IMR-90 (cell line): Measurements from ENCODE around the gene TMEM54. TPM values are rescaled to one million over a fixed set of nuclear protein-coding genes. Genes with fewer than 3 reads are reported as not detected.

Experiments
- ATAC-seq: fragments of 200-7000 bp; cut with Tn5 transposase; 2 replicates; pipeline ENCODE4 v1.9.1; 2020; ENCODE audit warnings: low read depth, mild to moderate bottlenecking, moderate library complexity
- BruUV-seq: library from RNA; stranded (reverse); fragments of 400-500 nt; replicated peaks from 2 replicates; lab custom pipeline; 2021; lab: Mats Ljungman, UMichigan
- CTCF ChIA-PET: fragments of 300-600 bp; formaldehyde crosslinking; extraction: SDS; loops from one replicate; lab custom pipeline; 2021; ENCODE audit warnings: antibody characterized with exemption; lab: Yijun Ruan, JAX
- POLR2A ChIA-PET: fragments of 300-600 bp; sonication (Branson Sonifier 250); formaldehyde crosslinking; loops from one replicate; lab custom pipeline; 2022; ENCODE audit warnings: antibody characterized with exemption; ENCODE audit not compliant: unreplicated experiment; lab: Charles Lee
- DNase-seq: peaks from one replicate; pipeline ENCODE4 v3.0.0; 2013
- H2AFZ ChIP-seq: replicated peaks from 2 replicates; pipeline ENCODE3; 2013; ENCODE audit warnings: low read length, mild to moderate bottlenecking; ENCODE audit not compliant: poor library complexity
- H2AK5ac ChIP-seq: 2 replicates; pipeline ENCODE4 v1.6.1; 2013; ENCODE audit warnings: low read depth, low read length, inconsistent platforms
- H2AK9ac ChIP-seq: replicated peaks from 2 replicates; pipeline ENCODE3; 2013; ENCODE audit warnings: mild to moderate bottlenecking, low read depth, low read length, moderate library complexity; ENCODE audit not compliant: poor library complexity
- H2BK120ac ChIP-seq: 2 replicates; pipeline ENCODE4 v1.6.1; 2013; ENCODE audit warnings: low read depth, low read length, inconsistent platforms
- H2BK15ac ChIP-seq: 3 replicates; pipeline ENCODE4 v1.6.1; 2013; ENCODE audit warnings: low read depth, low read length, inconsistent platforms
- H2BK20ac ChIP-seq: 2 replicates; pipeline ENCODE4 v1.6.1; 2013; ENCODE audit warnings: low read depth, mild to moderate bottlenecking, inconsistent platforms, low read length, moderate library complexity
- H2BK5ac ChIP-seq: 2 replicates; pipeline ENCODE4 v1.6.1; 2013; ENCODE audit warnings: mild to moderate bottlenecking, low read depth, low read length, inconsistent platforms; ENCODE audit not compliant: poor library complexity, severe bottlenecking
- H3K14ac ChIP-seq: replicated peaks from 2 replicates; pipeline ENCODE4 v1.6.1; 2013; ENCODE audit warnings: low read depth, low read length, inconsistent platforms
- H3K18ac ChIP-seq: 2 replicates; pipeline ENCODE4 v1.6.1; 2013; ENCODE audit warnings: low read depth, low read length, control low read depth
- H3K23ac ChIP-seq: 2 replicates; pipeline ENCODE4 v1.6.1; 2013; ENCODE audit warnings: low read depth, low read length, inconsistent platforms
- H3K27ac ChIP-seq: 2 replicates; pipeline ENCODE4 v1.5.1; 2013; ENCODE audit warnings: mild to moderate bottlenecking, control low read depth, low read length; ENCODE audit not compliant: insufficient read depth
- H3K27me3 ChIP-seq: 2 replicates; pipeline ENCODE4 v1.6.1; 2013; ENCODE audit warnings: low read length; ENCODE audit not compliant: control insufficient read depth, insufficient read depth
- H3K36me3 ChIP-seq: 2 replicates; pipeline ENCODE4 v1.6.1; 2013; ENCODE audit warnings: low read length, mixed read lengths; ENCODE audit not compliant: control insufficient read depth, insufficient read depth
- H3K4ac ChIP-seq: 2 replicates; pipeline ENCODE4 v1.6.1; 2013; ENCODE audit warnings: low read depth, low read length, inconsistent platforms
- H3K4me1 ChIP-seq: 2 replicates; pipeline ENCODE4 v1.6.1; 2013; ENCODE audit warnings: low read length, mixed read lengths; ENCODE audit not compliant: control insufficient read depth, insufficient read depth
- H3K4me2 ChIP-seq: 2 replicates; pipeline ENCODE4 v1.6.1; 2013; ENCODE audit warnings: low read depth, mild to moderate bottlenecking, control low read depth, low read length, moderate library complexity
- H3K4me3 ChIP-seq: 2 replicates; pipeline ENCODE4 v1.5.1; 2013; ENCODE audit warnings: low read depth, mild to moderate bottlenecking, control low read depth, low read length, moderate library complexity; ENCODE audit not compliant: insufficient read depth
- H3K56ac ChIP-seq: 2 replicates; pipeline ENCODE4 v1.6.1; 2013; ENCODE audit warnings: low read length, inconsistent platforms; ENCODE audit not compliant: insufficient read depth; ENCODE audit errors: extremely low read depth
- H3K79me1 ChIP-seq, 2 experiments: 2 replicates each; pipeline ENCODE4 v1.6.1; 2013; ENCODE audit warnings: low read length in 2 of 2, inconsistent platforms in 1 of 2, low read depth in 1 of 2
- H3K9ac ChIP-seq: 2 replicates; pipeline ENCODE4 v1.6.1; 2013; ENCODE audit warnings: low read depth, low read length, control low read depth
- H3K9me1 ChIP-seq: 2 replicates; pipeline ENCODE4 v1.6.1; 2013; ENCODE audit warnings: low read length, inconsistent platforms; ENCODE audit not compliant: insufficient read depth
- H3K9me3 ChIP-seq: 2 replicates; pipeline ENCODE4 v1.6.1; 2013; ENCODE audit warnings: low read length; ENCODE audit not compliant: control insufficient read depth, insufficient read depth
- H4K20me1 ChIP-seq: 2 replicates; pipeline ENCODE4 v1.6.1; 2013; ENCODE audit warnings: low read length, inconsistent platforms; ENCODE audit not compliant: insufficient read depth
- H4K5ac ChIP-seq: 2 replicates; pipeline ENCODE4 v1.6.1; 2013; ENCODE audit warnings: mild to moderate bottlenecking, low read depth, low read length, control low read depth
- H4K8ac ChIP-seq, 2 experiments: 2 replicates each; pipeline ENCODE4 v1.6.1; 2013; ENCODE audit warnings: low read depth in 2 of 2, low read length in 2 of 2, control low read depth in 1 of 2, inconsistent platforms in 1 of 2
- H4K91ac ChIP-seq: 2 replicates; pipeline ENCODE4 v1.6.1; 2013; ENCODE audit warnings: low read depth, low read length, inconsistent platforms; ENCODE audit not compliant: insufficient read depth
- CHD1 ChIP-seq: IDR thresholded peaks from 2 replicates; pipeline ENCODE4 v1.6.1; 2012; ENCODE audit warnings: low read depth, low read length, improper control_type of control experiment
- MAZ ChIP-seq: IDR thresholded peaks from 2 replicates; pipeline ENCODE4 v1.6.1; 2012; ENCODE audit warnings: low read depth, mild to moderate bottlenecking, low read length, improper control_type of control experiment, moderate library complexity, borderline replicate concordance
- MXI1 ChIP-seq: IDR thresholded peaks from 2 replicates; pipeline ENCODE4 v1.6.1; 2012; ENCODE audit warnings: low read depth, mild to moderate bottlenecking, low read length, moderate library complexity, borderline replicate concordance
- RAD21 ChIP-seq: IDR thresholded peaks from 2 replicates; pipeline ENCODE4 v1.6.1; 2012; ENCODE audit warnings: low read length, improper control_type of control experiment
- SMC3 ChIP-seq: fragments of 150-350 bp; IDR thresholded peaks from 2 replicates; pipeline ENCODE4 v1.6.1; 2016; ENCODE audit warnings: low read depth, mild to moderate bottlenecking, antibody characterized with exemption, low read length, moderate library complexity
- WGBS, 2 experiments: methylation state at CpG; one replicate each; pipeline versions ENCODE4 v1.1.5 to v1.1.7; 2013; ENCODE audit warnings: missing lambda C conversion rate in 2 of 2; ENCODE audit not compliant: insufficient read length in 1 of 2; ENCODE audit errors: extremely low coverage in 2 of 2; 5-methylcytosine and 5-hydroxymethylcytosine counted together
- dilution Hi-C: fragments of 300-500 bp; cut with HindIII; formaldehyde crosslinking; loops from one replicate; pipeline ENCODE4 v1.14.3; 2018; ENCODE audit warnings: low sequenced_read_pairs; ENCODE audit not compliant: unreplicated experiment
- in situ Hi-C: fragments of 300-500 bp; cut with MboI; formaldehyde crosslinking; loops from 3 replicates; pipeline ENCODE4 v1.14.3; 2019; ENCODE audit warnings: low sequenced_read_pairs, inconsistent platforms, mixed read lengths
- intact Hi-C: fragments of 100-400 bp; cut with micrococcal nuclease; formaldehyde crosslinking; loops from 2 replicates; pipeline ENCODE4 v1.10.0; 2022
- polyA plus RNA-seq, 3 experiments: library from polyadenylated mRNA; depleted of rRNA; stranded (reverse); fragments of >200 nt; gene quantifications; 2 replicates each; pipeline ENCODE4 v1.2.3, GENCODE V29; 2012; ENCODE audit warnings: low replicate concordance in 1 of 3
- total RNA-seq: library from RNA; depleted of rRNA; stranded (reverse); fragments of >200 nt; gene quantifications from 2 replicates; pipeline ENCODE4 v1.2.3, GENCODE V29; 2012
- TF ChIP-seq, protein P1 (sequence below): fragments of 150-350 bp; IDR thresholded peaks from 2 replicates; pipeline ENCODE4 v1.6.1; 2016; ENCODE audit warnings: low read depth, mild to moderate bottlenecking, low read length, moderate library complexity, borderline replicate concordance
- TF ChIP-seq, protein P2 (sequence below): fragments of 150-350 bp; IDR thresholded peaks from 2 replicates; pipeline ENCODE4 v1.6.1; 2017; ENCODE audit warnings: mild to moderate bottlenecking, antibody characterized with exemption, low read length, low read depth
- TF ChIP-seq, protein P3 (sequence below): conservative IDR thresholded peaks from 2 replicates; pipeline ENCODE4 v1.5.1; 2012; ENCODE audit warnings: mild to moderate bottlenecking, low read depth, low read length, improper control_type of control experiment

Gene TMEM54
- total and polyA plus RNA-seq, 2 of the 4 experiments (the other 2 are of a cell fraction): 25.5 to 75.2 TPM

DNA sequence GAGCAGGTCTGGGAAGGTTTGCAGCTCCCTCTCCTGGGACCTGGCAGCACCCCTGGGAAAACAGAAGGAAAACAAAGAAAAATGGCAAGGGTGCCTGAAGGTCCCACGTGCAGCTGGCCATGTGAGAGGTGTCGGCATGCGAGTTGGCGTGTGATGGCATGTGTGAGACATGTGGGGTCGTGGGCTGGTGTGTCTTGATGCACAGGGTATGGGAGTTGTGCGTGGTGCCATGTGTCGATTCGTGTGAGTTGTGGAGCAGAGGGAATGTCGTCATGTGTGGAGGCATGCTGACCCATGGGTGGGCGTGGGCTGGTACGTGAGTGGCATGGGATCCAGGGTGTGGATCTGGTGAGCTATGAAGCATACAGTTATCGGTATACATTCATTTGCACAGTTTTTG lies 13.6 kb downstream of the TMEM54 start:
- no peak overlapping the region for H2BK15ac ChIP-seq
- no TSS peak for BruUV-seq
- DNase-seq: no peak
- H4K91ac ChIP-seq: no peak overlapping the region
- no peak overlapping the region for H2BK5ac ChIP-seq
- H2AK5ac ChIP-seq: no peak overlapping the region
- no peaks in the 10 kb centered on the region; the same call in 1 of the 2 replicates for H3K4me1 ChIP-seq
- H3K27me3 ChIP-seq: peaks cover 73% of the 10 kb centered on the region
- TF ChIP-seq, protein P1, sequence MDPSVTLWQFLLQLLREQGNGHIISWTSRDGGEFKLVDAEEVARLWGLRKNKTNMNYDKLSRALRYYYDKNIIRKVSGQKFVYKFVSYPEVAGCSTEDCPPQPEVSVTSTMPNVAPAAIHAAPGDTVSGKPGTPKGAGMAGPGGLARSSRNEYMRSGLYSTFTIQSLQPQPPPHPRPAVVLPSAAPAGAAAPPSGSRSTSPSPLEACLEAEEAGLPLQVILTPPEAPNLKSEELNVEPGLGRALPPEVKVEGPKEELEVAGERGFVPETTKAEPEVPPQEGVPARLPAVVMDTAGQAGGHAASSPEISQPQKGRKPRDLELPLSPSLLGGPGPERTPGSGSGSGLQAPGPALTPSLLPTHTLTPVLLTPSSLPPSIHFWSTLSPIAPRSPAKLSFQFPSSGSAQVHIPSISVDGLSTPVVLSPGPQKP: no peak
- TF ChIP-seq CHD1 (no peak), SMC3 (no peak), RAD21 (no peak), MAZ (no peak), MXI1 (no peak)
- TF ChIP-seq, protein P2, sequence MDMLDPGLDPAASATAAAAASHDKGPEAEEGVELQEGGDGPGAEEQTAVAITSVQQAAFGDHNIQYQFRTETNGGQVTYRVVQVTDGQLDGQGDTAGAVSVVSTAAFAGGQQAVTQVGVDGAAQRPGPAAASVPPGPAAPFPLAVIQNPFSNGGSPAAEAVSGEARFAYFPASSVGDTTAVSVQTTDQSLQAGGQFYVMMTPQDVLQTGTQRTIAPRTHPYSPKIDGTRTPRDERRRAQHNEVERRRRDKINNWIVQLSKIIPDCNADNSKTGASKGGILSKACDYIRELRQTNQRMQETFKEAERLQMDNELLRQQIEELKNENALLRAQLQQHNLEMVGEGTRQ: no peak
- TF ChIP-seq, protein P3, sequence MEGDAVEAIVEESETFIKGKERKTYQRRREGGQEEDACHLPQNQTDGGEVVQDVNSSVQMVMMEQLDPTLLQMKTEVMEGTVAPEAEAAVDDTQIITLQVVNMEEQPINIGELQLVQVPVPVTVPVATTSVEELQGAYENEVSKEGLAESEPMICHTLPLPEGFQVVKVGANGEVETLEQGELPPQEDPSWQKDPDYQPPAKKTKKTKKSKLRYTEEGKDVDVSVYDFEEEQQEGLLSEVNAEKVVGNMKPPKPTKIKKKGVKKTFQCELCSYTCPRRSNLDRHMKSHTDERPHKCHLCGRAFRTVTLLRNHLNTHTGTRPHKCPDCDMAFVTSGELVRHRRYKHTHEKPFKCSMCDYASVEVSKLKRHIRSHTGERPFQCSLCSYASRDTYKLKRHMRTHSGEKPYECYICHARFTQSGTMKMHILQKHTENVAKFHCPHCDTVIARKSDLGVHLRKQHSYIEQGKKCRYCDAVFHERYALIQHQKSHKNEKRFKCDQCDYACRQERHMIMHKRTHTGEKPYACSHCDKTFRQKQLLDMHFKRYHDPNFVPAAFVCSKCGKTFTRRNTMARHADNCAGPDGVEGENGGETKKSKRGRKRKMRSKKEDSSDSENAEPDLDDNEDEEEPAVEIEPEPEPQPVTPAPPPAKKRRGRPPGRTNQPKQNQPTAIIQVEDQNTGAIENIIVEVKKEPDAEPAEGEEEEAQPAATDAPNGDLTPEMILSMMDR: no peak
- H2BK20ac ChIP-seq: no peak overlapping the region
- intact Hi-C loops: loop anchor here (5.0 kb wide), 1 partner anchor 485 kb away; no protein-coding TSS in a partner anchor
- H3K4me3 ChIP-seq: no peak overlapping the region
- H3K4ac ChIP-seq: no peak overlapping the region
- CTCF ChIA-PET: no interaction called here
- no peak overlapping the region for H3K27ac ChIP-seq
- H2AFZ ChIP-seq: no peak overlapping the region
- no peak for ATAC-seq
- POLR2A ChIA-PET: no interaction called here
- no peak overlapping the region for H3K14ac ChIP-seq
- H3K18ac ChIP-seq: no peak overlapping the region
- peaks cover 4% of the 10 kb centered on the region; the same call in 1 of the 2 replicates for H3K9me1 ChIP-seq
- no peaks in the 10 kb centered on the region for H3K36me3 ChIP-seq
- H4K5ac ChIP-seq: no peak overlapping the region
- no CpG with 5 or more reads among the region's 12 CpGs for WGBS, 2 experiments
- H2BK120ac ChIP-seq: no peak overlapping the region
- H3K4me2 ChIP-seq: no peak overlapping the region
- no peaks in the 10 kb centered on the region for H3K79me1 ChIP-seq
- H3K9me3 ChIP-seq: no peaks in the 10 kb centered on the region; the same call in 1 of the 2 replicates
- dilution Hi-C loops: no loop called here
- H4K20me1 ChIP-seq: peaks cover 3% of the 10 kb centered on the region; the same call in 1 of the 2 replicates
- no peak overlapping the region for H4K8ac ChIP-seq
- H3K56ac ChIP-seq: no peak overlapping the region
- H2AK9ac ChIP-seq: peak overlapping the region; percentile 42
- H3K9ac ChIP-seq: no peak overlapping the region
- H3K23ac ChIP-seq: no peak overlapping the region
- in situ Hi-C loops: no loop called here
